ENCODE measurements around the gene DOCK11.

The DOCK11 gene

GRCh38 chrX:118530219-118530911 is 34.8 kb downstream of the DOCK11 start:
- TF ChIP-seq CTCF (IDR thresholded peaks at IDR 0.05; ENCODE audit: control insufficient read depth, extremely low read depth, insufficient read depth), result no peak
- H3K4me3 ChIP-seq (ENCODE audit: low read depth, low read length), result no peak overlapping the region
- DNase-seq (ENCODE audit: low read depth), result no peak

GRCh38 chrX:118534716-118535493 is 39.3 kb downstream of the DOCK11 start:
- no peak overlapping the region for H3K4me3 ChIP-seq (ENCODE audit: low read depth, low read length)
- DNase-seq (ENCODE audit: low read depth), result no peak
- TF ChIP-seq CTCF (IDR thresholded peaks at IDR 0.05; ENCODE audit: control insufficient read depth, extremely low read depth, insufficient read depth), result no peak

GRCh38 chrX:118536204-118536603 is 40.6 kb downstream of the DOCK11 start:
- H3K4me3 ChIP-seq (ENCODE audit: low read depth, low read length), result no peak overlapping the region
- no peak for TF ChIP-seq CTCF (IDR thresholded peaks at IDR 0.05; ENCODE audit: control insufficient read depth, extremely low read depth, insufficient read depth)
- no peak for DNase-seq (ENCODE audit: low read depth)

GRCh38 chrX:118536687-118537461 is 41.3 kb downstream of the DOCK11 start:
- DNase-seq (ENCODE audit: low read depth), result no peak
- TF ChIP-seq CTCF (IDR thresholded peaks at IDR 0.05; ENCODE audit: control insufficient read depth, extremely low read depth, insufficient read depth), result peak; percentile 16; the same call in 1 of the 2 replicates
- H3K4me3 ChIP-seq (ENCODE audit: low read depth, low read length), result no peak overlapping the region

- no peak for DNase-seq (ENCODE audit: low read depth)
- H3K4me3 ChIP-seq (ENCODE audit: low read depth, low read length), result no peak overlapping the region
- TF ChIP-seq CTCF (IDR thresholded peaks at IDR 0.05; ENCODE audit: control insufficient read depth, extremely low read depth, insufficient read depth), result no peak
Observed at GRCh38 chrX:118538386-118538785, 42.8 kb downstream of the DOCK11 start.

GRCh38 chrX:118540342-118540741 is 44.7 kb downstream of the DOCK11 start:
- DNase-seq (ENCODE audit: low read depth), result no peak
- H3K4me3 ChIP-seq (ENCODE audit: low read depth, low read length), result no peak overlapping the region
- no peak for TF ChIP-seq CTCF (IDR thresholded peaks at IDR 0.05; ENCODE audit: control insufficient read depth, extremely low read depth, insufficient read depth)

All from LNCaP clone FGC (cell line).